Stimulated activated CD4-positive, alpha-beta T cell treated with anti-CD3 and anti-CD28 coated beads, Interleukin-12 subunit alpha, Interleukin-12 subunit beta, amount 100 ng/mL, for 4 hours (primary cell): ENCODE results near the gene NELFA.
"Not testable (repeated sequence)": the region's sequence is repeated elsewhere in the genome, so short reads cannot be mapped to it uniquely, and the experiment has no call there.

Experiments
- DNase-seq: peaks from one replicate; pipeline ENCODE4 v3.0.0-alpha.2; 2020

NELFA gene

GRCh38 chr4:2040391-2041238 is 31.8 kb upstream of the NELFA start:
- no peak for DNase-seq

- DNase-seq = no peak
Observed at GRCh38 chr4:2036866-2037265, 28.1 kb upstream of the NELFA start.

- DNase-seq = no peak
Observed at GRCh38 chr4:2036327-2036726, 27.6 kb upstream of the NELFA start.

GRCh38 chr4:2031161-2031560 is 22.4 kb upstream of the NELFA start:
- not testable (repeated sequence) for DNase-seq

- DNase-seq = not testable (repeated sequence)
Observed at GRCh38 chr4:2027120-2027519, 18.3 kb upstream of the NELFA start.

GRCh38 chr4:2025817-2026216 is 17.0 kb upstream of the NELFA start:
- no peak for DNase-seq

- no peak for DNase-seq
Observed at GRCh38 chr4:2024683-2025082, 15.9 kb upstream of the NELFA start.

GRCh38 chr4:2021358-2022018 is 12.7 kb upstream of the NELFA start:
- not testable (repeated sequence) for DNase-seq

GRCh38 chr4:2015008-2015407 is 6.2 kb upstream of the NELFA start:
- DNase-seq = no peak

GRCh38 chr4:2011583-2011982 is 2.8 kb upstream of the NELFA start:
- DNase-seq = no peak

GRCh38 chr4:2009651-2010233 is 968 bp upstream of the NELFA start:
- DNase-seq = peak; percentile 33

GRCh38 chr4:2008671-2008920 is 178 bp downstream of the NELFA start:
- DNase-seq = no peak

GRCh38 chr4:2007804-2008670 is 737 bp downstream of the NELFA start:
- DNase-seq = no peak

- DNase-seq = no peak
Observed at GRCh38 chr4:2006956-2007653, 1.7 kb downstream of the NELFA start.

- DNase-seq = no peak
Observed at GRCh38 chr4:2006367-2006766, 2.4 kb downstream of the NELFA start.

- DNase-seq = not testable (repeated sequence)
Observed at GRCh38 chr4:2003361-2003760, 5.4 kb downstream of the NELFA start.

- not testable (repeated sequence) for DNase-seq
Observed at GRCh38 chr4:1999308-1999707, 9.5 kb downstream of the NELFA start.

GRCh38 chr4:1998296-1998695 is 10.5 kb downstream of the NELFA start:
- no peak for DNase-seq

GRCh38 chr4:1997712-1998111 is 11.1 kb downstream of the NELFA start:
- DNase-seq = no peak

- no peak for DNase-seq
Observed at GRCh38 chr4:1996866-1997611, 11.7 kb downstream of the NELFA start.

- no peak for DNase-seq
Observed at GRCh38 chr4:1994938-1995337, 13.8 kb downstream of the NELFA start.
